Medulla oblongata (tissue), 1 donor: ENCODE measurements around the gene ADCK2.
A peak's percentile ranks its signal among the peaks of the same experiment; 100 is the strongest.
"Not testable (repeated sequence)": the region's sequence is repeated elsewhere in the genome, so short reads cannot be mapped to it uniquely, and the experiment has no call there.

Experiments used
- DNase-seq: peaks from one replicate; pipeline ENCODE4 v3.0.0-alpha.2; 2015; ENCODE audit errors: extremely low spot score

ADCK2 gene

GRCh38 chr7:140672382-140673062 lies at the start of gene ADCK2:
Gene ADCK2, plus strand, starts transcription at chr7:140672945. Its CDS starts 386 bp downstream, at chr7:140673331.
- peak; percentile 61 for DNase-seq

- DNase-seq, result no peak
Observed at GRCh38 chr7:140623980-140624379, 48.8 kb upstream of the ADCK2 start.

GRCh38 chr7:140624392-140625191 lies 48.2 kb upstream of the ADCK2 start:
- no peak for DNase-seq

GRCh38 chr7:140625192-140625558 lies 47.6 kb upstream of the ADCK2 start:
- not testable (repeated sequence) for DNase-seq

GRCh38 chr7:140625908-140626868 lies 46.6 kb upstream of the ADCK2 start:
- peak; percentile 91 for DNase-seq

- DNase-seq, result no peak
Observed at GRCh38 chr7:140631021-140631420, 41.7 kb upstream of the ADCK2 start.

- DNase-seq, result no peak
Observed at GRCh38 chr7:140631602-140632001, 41.1 kb upstream of the ADCK2 start.

GRCh38 chr7:140635345-140635744 lies 37.4 kb upstream of the ADCK2 start:
- no peak for DNase-seq

- peak; percentile 54 for DNase-seq
Observed at GRCh38 chr7:140635816-140636215, 36.9 kb upstream of the ADCK2 start.

- no peak for DNase-seq
Observed at GRCh38 chr7:140637400-140637799, 35.3 kb upstream of the ADCK2 start.

- peak; percentile 20 for DNase-seq
Observed at GRCh38 chr7:140638173-140638791, 34.5 kb upstream of the ADCK2 start.

GRCh38 chr7:140639366-140640053 lies 33.2 kb upstream of the ADCK2 start:
- peak; percentile 21 for DNase-seq

GRCh38 chr7:140640060-140640637 lies 32.6 kb upstream of the ADCK2 start:
- DNase-seq, result no peak

GRCh38 chr7:140640727-140641523 lies 31.8 kb upstream of the ADCK2 start, which contains the start of gene DENND2A:
Gene DENND2A, minus strand, starts transcription at chr7:140640813. Its CDS starts 38,416 bp downstream, at chr7:140602397.
- DNase-seq, result peak; percentile 78

GRCh38 chr7:140641524-140642195 lies 31.1 kb upstream of the ADCK2 start:
- DNase-seq, result no peak

- no peak for DNase-seq
Observed at GRCh38 chr7:140643416-140643815, 29.3 kb upstream of the ADCK2 start.

GRCh38 chr7:140644761-140645160 lies 28.0 kb upstream of the ADCK2 start:
- DNase-seq, result not testable (repeated sequence)

GRCh38 chr7:140645166-140645900 lies 27.4 kb upstream of the ADCK2 start:
- no peak for DNase-seq
